DOHH2 (cell line): Measurements from ENCODE around the gene GINS2.

Source experiments
- H3F3A ChIP-seq: fragments of 200-600 bp; sonication (generic), shearing (Covaris generic); 2 replicates; pipeline ENCODE4 v1.6.0; 2016; ENCODE audit warnings: antibody characterized with exemption, mild to moderate bottlenecking; ENCODE audit not compliant: control insufficient read depth, insufficient read depth
- H3K27ac ChIP-seq: fragments of 200-600 bp; sonication (generic); 2 replicates; pipeline ENCODE4 v1.5.1; 2014; ENCODE audit warnings: low read depth, mild to moderate bottlenecking, low read length, moderate library complexity
- H3K27me3 ChIP-seq: fragments of 200-600 bp; sonication (generic); 2 replicates; pipeline ENCODE4 v1.6.1; 2014; ENCODE audit warnings: mild to moderate bottlenecking, low read length, mixed read lengths; ENCODE audit not compliant: control insufficient read depth
- H3K36me3 ChIP-seq: fragments of 200-600 bp; sonication (generic); 2 replicates; pipeline ENCODE4 v1.6.1; 2014; ENCODE audit warnings: mild to moderate bottlenecking, low read length, moderate library complexity, mixed read lengths; ENCODE audit not compliant: control insufficient read depth
- H3K4me1 ChIP-seq: fragments of 200-600 bp; sonication (generic); 2 replicates; pipeline ENCODE4 v1.6.1; 2014; ENCODE audit warnings: mild to moderate bottlenecking, low read length, mixed read lengths; ENCODE audit not compliant: control insufficient read depth
- H3K4me2 ChIP-seq: fragments of 200-600 bp; sonication (generic); 2 replicates; pipeline ENCODE4 v1.6.0; 2014; ENCODE audit warnings: mild to moderate bottlenecking, low read length, moderate library complexity
- H3K4me3 ChIP-seq: fragments of 200-600 bp; sonication (generic); 2 replicates; pipeline ENCODE4 v1.5.1; 2014; ENCODE audit warnings: mild to moderate bottlenecking, low read length, mixed read lengths
- H3K79me2 ChIP-seq: fragments of 200-600 bp; sonication (generic); 2 replicates; pipeline ENCODE4 v1.6.1; 2014; ENCODE audit warnings: mild to moderate bottlenecking, low read length, mixed read lengths; ENCODE audit not compliant: control insufficient read depth
- H3K9me2 ChIP-seq: fragments of 200-600 bp; sonication (generic); replicated peaks from 2 replicates; pipeline ENCODE4 v1.6.1; 2014; ENCODE audit warnings: mild to moderate bottlenecking, low read length, mixed read lengths; ENCODE audit not compliant: control insufficient read depth
- H3K9me3 ChIP-seq: fragments of 200-600 bp; sonication (generic); 2 replicates; pipeline ENCODE4 v1.6.1; 2014; ENCODE audit warnings: antibody characterized with exemption, low read length, mixed read lengths; ENCODE audit not compliant: control insufficient read depth, insufficient read depth
- H4K20me1 ChIP-seq: fragments of 200-600 bp; sonication (generic); 2 replicates; pipeline ENCODE4 v1.6.0; 2014; ENCODE audit warnings: low read depth, mild to moderate bottlenecking, antibody characterized with exemption, low read length, moderate library complexity; ENCODE audit not compliant: control insufficient read depth, insufficient read depth
- EZH2phosphoT487 ChIP-seq: fragments of 200-600 bp; sonication (generic); IDR thresholded peaks from 2 replicates; pipeline ENCODE4 v1.6.1; 2017; ENCODE audit warnings: borderline replicate concordance, mild to moderate bottlenecking, antibody characterized with exemption, low read length, moderate library complexity, mixed read lengths
- TF ChIP-seq, protein P1 (sequence below): fragments of 200-600 bp; sonication (generic); IDR thresholded peaks from one replicate; pipeline ENCODE4 v1.5.1; 2014; ENCODE audit warnings: antibody characterized with exemption, mild to moderate bottlenecking, low read depth, low read length; ENCODE audit not compliant: poor library complexity, severe bottlenecking

The GINS2 gene

DNA sequence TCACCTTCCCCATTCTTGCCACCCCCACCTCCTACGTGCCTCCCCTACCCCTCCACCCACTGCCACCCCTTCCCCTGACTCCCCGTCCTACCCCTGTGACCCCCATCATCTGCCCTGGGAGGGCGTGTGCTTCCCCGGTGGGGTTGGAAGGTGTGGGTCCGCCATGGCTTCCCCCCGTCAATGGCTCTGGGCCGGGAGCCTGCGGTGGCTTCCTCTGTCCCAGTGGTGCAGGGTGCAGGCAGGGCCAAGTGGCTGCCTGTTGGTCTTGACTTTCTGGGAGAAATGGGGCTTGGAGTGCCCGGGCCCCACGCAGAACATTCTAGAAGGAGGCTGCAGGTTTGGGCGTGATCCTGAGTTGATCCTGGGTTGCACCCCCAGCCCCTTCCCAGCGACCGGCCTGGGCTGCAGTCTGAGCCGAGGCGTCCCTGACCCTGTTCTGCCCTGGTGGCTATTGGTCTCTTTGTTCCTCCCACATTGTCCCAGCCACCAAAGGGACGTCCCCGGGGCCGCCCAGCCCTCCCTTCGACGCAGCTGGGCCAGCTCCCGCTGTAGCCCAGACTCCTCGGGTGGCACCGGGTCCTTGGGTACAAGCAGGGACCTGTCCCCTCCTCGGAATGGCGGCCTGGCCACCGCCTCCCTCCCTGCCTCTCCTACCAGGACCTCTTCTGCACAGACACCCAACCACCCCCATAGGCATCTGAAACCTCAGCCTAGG is 49.9 kb downstream of the GINS2 start:
- Histone ChIP-seq H3K79me2 (peaks cover 56% of the 10 kb centered on the region), H4K20me1 (no peaks in the 10 kb centered on the region), H3K9me2 (no peaks in the 10 kb centered on the region), H3K9me3 (no peaks in the 10 kb centered on the region), H3K36me3 (no peaks in the 10 kb centered on the region; the same call in 1 of the 2 replicates), H3K27ac (no peak overlapping the region), H3K4me3 (no peak overlapping the region), H3F3A (no peaks in the 10 kb centered on the region), H3K4me1 (no peaks in the 10 kb centered on the region), H3K4me2 (no peak overlapping the region), H3K27me3 (no peaks in the 10 kb centered on the region)
- TF ChIP-seq, protein P1, sequence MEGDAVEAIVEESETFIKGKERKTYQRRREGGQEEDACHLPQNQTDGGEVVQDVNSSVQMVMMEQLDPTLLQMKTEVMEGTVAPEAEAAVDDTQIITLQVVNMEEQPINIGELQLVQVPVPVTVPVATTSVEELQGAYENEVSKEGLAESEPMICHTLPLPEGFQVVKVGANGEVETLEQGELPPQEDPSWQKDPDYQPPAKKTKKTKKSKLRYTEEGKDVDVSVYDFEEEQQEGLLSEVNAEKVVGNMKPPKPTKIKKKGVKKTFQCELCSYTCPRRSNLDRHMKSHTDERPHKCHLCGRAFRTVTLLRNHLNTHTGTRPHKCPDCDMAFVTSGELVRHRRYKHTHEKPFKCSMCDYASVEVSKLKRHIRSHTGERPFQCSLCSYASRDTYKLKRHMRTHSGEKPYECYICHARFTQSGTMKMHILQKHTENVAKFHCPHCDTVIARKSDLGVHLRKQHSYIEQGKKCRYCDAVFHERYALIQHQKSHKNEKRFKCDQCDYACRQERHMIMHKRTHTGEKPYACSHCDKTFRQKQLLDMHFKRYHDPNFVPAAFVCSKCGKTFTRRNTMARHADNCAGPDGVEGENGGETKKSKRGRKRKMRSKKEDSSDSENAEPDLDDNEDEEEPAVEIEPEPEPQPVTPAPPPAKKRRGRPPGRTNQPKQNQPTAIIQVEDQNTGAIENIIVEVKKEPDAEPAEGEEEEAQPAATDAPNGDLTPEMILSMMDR = no peak
- no peak for TF ChIP-seq EZH2phosphoT487

DNA sequence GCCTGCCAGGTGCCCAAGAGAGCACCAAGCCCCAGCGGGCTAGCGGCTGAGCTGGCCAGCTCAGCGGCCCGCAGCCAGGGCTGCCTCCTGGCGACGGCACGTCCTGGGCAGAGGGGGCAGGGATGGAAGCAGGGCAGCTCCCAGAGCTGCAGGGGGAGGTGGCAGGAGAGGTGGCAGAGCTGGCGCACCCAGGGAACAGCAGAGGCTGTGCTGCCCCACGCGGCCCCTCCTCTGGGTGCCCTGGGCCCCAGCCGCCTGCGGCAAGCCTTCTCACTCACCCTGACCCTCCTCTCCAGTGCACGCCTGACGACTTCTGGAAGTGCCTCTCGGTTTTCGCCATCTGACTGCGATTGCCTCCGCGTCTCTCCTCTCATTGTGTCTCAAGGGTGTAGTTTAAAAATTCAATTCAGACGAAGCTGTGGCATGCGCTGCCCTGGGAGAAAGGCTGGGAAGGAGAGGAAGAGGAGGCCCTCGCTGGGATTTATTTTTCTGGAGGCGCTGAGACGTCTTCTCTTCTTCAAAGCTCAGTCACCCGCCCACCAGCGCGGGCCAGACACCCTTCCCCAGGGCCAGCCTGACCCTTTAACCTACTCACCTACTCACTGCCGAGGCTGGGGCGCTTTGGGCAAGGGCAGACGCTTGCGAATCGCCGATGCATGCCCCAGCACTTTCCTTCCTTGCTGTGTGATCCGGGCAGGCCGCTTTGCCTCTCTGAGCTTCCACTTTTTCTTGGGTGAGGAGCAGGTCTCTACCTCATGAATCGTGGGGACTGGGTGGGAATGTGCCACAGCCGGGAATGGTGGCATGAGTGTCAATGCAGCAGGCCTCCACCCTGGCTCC is 50.7 kb downstream of the GINS2 start:
- Histone ChIP-seq H3K4me2 (no peak overlapping the region), H4K20me1 (no peaks in the 10 kb centered on the region), H3K79me2 (peaks cover 61% of the 10 kb centered on the region), H3K36me3 (no peaks in the 10 kb centered on the region; the same call in 1 of the 2 replicates), H3K4me1 (no peaks in the 10 kb centered on the region), H3K4me3 (no peak overlapping the region), H3K9me2 (no peaks in the 10 kb centered on the region), H3K9me3 (no peaks in the 10 kb centered on the region), H3F3A (no peaks in the 10 kb centered on the region), H3K27ac (no peak overlapping the region), H3K27me3 (no peaks in the 10 kb centered on the region)
- no peak for TF ChIP-seq EZH2phosphoT487
- TF ChIP-seq, protein P1 = no peak

DNA sequence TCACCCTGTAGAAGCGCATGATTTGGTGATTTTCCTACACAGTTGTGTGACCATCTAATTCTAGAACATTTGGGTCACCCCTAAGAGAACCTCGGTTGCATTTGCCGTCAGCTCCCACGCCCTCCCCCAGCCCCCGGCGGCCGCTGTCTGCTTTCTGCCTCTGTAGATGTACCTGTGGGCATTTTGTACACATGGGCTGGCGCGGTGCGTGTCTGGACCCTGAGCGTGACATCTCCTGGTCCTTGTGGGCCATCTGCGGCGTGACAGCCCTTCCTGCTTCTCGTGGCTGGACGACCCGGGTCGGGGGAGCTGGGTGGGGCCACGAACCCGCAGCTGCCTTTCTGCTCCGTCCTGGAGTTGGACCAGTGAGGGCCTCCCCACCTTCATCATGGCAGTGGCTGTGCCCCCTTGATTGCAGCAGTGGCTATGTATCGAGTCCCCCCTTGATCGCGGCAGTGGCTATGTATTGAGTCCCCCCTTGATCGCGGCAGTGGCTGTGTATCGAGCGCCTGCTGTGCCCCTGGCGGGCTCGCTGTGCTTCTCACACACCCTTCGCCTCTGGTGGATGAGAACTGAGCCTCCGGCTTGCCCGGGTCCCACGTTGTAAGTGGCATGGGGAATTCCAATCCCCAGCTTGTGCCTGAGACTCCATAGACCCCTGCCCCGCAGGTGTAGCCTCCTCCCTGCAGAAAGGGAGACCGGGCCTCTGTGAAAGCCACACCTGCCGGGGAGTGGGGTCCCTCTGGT is 51.5 kb downstream of the GINS2 start:
- no peaks in the 10 kb centered on the region for H3K9me2 ChIP-seq
- H3K4me3 ChIP-seq = no peak overlapping the region
- no peaks in the 10 kb centered on the region; the same call in 1 of the 2 replicates for H3K36me3 ChIP-seq
- no peak overlapping the region for H3K27ac ChIP-seq
- H3K4me2 ChIP-seq = no peak overlapping the region
- no peaks in the 10 kb centered on the region for H4K20me1 ChIP-seq
- H3F3A ChIP-seq = no peaks in the 10 kb centered on the region
- TF ChIP-seq, protein P1 = no peak
- TF ChIP-seq EZH2phosphoT487 = no peak
- H3K9me3 ChIP-seq = no peaks in the 10 kb centered on the region
- H3K4me1 ChIP-seq = no peaks in the 10 kb centered on the region
- peaks cover 66% of the 10 kb centered on the region for H3K79me2 ChIP-seq
- H3K27me3 ChIP-seq = no peaks in the 10 kb centered on the region
